ENCODE results near the gene GLT8D1.
"Not testable (repeated sequence)": the region's sequence is repeated elsewhere in the genome, so short reads cannot be mapped to it uniquely, and the experiment has no call there.

The GLT8D1 gene

DNA sequence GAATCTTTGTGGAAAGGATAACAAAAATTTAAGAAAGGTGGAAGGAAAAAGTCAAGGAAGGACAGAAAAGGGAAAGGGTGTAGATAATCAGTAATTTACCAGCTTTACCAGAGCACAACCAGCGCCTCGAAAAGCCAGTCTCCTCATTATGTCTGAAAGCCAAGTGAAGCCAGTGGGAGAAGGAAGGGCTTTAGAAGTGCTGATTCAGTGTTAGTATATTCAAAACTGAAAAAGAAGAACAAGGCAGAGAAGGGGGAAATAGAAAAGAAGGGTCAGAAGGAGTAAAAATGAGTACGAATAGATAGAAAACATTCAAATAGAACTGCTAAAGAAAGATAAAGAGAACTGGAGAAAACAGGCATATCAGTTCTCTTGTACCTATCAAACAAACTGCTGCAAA lies 24.0 kb downstream of the GLT8D1 start:
- no peak for DNase-seq (ENCODE audit: low read depth in 2 of 2)

DNA sequence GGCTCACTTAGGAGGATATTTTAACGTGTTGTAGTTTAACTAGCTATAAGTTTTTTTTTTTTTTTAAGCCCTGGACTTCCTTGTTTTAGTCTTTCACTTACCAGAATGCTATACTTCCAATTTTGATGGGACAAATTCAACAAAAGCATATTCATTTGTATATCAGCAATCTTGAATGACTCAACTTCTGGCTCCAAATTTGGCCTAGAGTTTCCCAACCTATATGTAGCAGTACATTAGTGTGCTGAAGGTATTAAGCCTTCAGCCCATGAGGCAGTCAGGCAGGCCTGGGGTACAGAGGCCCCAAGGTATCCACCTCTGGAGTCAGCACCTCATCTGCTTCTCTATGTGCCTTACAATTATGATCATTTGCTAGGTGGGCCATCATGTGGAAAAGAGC lies 25.8 kb downstream of the GLT8D1 start:
- no peak for DNase-seq (ENCODE audit: low read depth in 2 of 2)

DNA sequence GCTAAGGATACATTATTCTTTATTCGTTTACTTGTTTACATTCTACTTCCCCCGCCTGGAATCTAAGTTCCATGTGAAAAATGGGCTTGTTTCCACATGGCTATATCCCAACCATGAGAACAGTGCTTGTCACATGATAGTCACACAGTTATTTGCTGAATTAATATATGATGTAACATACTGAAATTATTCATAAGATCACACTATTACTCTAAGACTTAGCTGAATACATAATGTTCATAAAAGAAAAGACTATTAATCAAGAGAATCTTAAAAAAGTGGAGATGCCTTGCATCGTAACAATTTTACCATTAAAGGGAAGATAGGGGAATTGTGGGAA lies 26.4 kb downstream of the GLT8D1 start:
- no peak for DNase-seq (ENCODE audit: low read depth in 2 of 2)

DNA sequence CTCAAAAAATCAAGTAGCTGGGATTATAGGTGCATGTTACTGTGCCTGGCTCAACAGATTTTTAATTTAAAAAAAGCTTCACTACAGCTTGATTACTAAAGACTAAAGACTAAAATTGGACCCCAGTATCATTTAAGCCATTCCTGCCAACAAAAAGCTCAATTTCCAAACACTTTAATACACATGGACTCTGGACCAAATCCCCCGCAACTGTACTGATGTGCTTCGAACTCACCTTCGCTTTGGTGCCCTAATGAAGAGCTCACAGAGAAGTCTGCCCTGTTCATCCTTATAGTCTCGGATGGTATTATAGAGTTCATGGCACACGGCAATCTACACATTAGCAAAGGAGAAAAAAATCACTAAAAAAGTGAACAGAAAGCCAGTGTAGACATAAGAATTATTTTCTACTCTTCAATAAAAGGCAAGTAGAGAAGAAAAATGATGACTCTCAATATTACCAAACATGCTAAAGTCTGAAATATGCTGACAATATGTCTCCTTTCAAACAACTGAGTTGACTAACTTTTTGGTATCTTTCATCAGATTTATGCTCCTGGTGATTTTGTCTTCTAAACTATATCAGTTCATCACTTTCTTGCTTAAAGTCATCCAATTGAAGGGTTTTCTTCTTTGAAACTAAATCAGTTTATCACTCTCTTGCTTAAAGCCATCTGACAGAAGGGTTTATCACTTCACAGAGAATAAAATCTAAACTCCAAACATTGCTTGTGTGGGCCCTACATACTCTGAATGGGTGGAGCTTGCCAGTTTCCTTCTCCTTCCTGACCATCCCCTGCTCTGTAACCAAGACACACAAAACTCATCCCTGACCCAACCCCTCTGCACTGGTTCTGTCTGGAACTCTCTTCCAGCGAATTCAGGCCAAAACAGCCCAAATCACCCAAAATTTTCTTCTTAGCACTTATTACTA lies 27.1 kb downstream of the GLT8D1 start:
- no peak for DNase-seq (ENCODE audit: low read depth in 2 of 2)

DNA sequence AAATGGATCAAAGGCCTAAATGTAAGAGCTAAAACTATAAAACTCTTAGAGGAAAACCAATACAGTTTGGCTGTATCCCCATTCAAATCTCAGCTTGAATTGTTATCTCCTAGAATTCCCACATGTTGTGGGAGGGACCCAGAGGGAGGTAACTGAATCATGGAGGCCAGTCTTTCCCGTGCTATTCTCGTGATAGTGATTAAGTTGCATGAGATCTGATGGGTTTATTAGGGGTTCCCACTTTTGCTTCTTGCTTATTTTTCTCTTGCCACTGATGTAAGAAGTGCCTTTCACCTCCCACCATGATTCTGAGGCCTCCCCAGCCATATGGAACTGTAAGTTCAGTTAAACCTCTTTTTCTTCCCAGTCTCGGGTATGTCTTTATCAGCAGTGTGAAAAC lies 29.4 kb downstream of the GLT8D1 start:
- not testable (repeated sequence) for DNase-seq (ENCODE audit: low read depth in 2 of 2)

DNA sequence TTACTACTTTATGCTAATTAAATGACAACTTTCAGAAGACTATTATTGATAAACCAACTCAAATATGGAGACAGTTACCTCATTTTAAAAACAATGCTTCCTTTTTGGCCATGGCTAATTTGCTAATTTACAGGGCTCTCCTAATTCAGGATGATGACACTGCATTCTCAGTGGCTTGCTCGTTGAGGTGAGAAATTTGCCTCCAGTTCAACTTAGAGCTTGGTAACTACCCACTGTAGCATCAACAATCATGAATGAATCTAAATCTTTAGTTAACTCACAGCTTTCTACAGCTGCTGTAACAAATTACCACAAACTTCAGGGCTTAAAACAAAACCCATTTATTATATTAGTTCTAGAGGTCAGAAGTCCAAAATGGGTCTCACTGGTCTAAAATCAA lies 33.9 kb downstream of the GLT8D1 start:
- no peak for DNase-seq (ENCODE audit: low read depth in 2 of 2)

DNA sequence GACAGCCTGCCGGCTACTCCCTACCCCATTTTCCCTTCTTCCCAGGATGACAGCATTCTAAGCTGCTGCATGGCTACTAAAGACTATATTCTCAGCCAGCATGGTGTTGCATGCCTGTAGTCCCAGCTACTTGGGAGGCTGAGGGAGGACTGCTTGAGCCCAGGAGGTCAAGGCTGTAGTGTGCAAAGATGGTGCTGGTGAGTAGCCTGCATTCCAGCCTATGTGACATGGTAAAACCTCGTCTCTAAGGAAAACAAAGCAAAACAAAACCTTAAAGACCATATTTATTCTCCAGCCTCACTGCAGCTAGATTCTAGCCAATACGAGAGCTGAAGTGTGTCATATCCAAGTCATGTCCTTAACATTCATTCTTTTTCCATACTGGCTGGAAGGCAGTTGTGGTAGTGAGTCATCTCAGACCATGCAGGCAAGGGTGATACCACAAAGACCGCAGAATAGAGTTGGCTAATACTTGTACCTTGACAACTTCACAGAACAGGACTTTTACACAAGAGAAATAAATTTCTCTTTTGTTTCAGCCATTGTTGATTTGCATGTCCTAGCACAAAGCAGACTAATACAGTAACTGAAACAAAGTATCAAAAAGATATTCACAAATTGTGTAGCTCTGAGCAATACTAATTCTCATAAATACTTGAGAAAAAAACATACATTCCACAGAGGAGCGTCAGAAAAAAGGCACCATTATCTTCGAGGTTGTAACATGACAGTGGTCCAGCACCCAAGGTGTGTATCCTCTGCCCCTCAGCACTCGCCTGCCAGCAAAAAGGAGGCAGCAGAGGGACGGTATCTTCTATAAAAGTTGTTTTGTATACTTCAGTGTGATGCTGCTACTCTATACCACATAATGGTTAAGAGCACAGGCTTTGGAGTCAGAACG lies 34.7 kb downstream of the GLT8D1 start:
- peak in 1 of 2 experiments; percentile 22 for DNase-seq (ENCODE audit: low read depth in 2 of 2)

DNA sequence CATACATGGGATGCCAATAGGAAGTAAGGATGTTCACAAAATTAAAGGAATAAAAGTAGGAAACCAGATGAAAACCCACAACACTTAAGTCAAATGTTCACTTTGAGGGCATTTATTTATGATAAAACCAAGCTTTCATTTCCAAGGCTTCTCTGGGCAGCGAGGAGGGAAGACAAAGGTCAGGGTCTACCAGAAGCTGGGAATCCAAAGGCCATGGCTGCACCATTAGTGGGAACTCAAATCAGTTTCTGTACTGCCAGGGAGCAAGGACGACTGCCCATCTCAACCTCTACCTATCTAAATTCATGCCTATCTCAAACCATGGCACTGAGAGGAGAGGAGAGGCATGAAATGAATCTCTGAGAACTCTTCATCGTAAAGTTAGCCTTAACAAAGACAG lies 42.5 kb downstream of the GLT8D1 start:
- no peak for DNase-seq (ENCODE audit: low read depth in 2 of 2)

DNA sequence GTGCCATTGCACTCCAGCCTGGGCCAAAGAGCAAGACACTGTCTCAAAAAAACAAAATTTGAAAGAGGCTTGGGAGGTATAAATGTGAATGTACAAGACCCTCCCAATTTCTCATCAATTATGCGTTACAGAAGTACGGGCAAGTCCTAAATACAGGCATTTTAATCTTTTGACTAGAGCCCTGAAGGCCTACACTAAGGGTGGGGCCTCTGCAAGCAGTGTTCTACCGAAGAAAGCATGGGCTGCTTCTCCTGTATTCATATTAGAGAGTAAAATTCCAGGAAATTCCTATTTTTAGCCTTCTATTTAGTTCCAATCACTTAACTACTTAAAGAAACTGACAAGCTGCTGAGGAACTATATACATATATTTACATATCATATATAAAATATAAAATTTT lies 45.5 kb downstream of the GLT8D1 start:
- no peak for DNase-seq (ENCODE audit: low read depth in 2 of 2)

DNA sequence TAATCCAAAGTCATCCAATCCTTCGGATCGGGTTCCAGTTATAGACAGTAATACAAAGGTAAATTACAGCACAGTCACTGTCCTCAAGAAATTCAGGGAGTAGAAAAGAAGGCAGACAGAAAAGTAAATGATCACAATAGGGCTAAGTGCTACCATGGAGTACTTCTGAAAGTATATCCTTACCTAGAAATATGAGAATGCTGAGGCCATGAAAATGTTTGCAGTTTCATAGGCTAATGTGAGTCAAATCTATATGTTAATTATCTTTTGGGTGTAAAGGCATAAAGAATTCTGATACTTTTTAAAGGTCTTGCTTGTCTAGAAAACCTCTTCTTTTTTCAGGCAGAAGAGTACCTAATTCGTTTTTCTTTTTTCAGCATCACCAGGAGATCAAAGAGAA lies 49.7 kb downstream of the GLT8D1 start:
- no peak for DNase-seq (ENCODE audit: low read depth in 2 of 2)

DNA sequence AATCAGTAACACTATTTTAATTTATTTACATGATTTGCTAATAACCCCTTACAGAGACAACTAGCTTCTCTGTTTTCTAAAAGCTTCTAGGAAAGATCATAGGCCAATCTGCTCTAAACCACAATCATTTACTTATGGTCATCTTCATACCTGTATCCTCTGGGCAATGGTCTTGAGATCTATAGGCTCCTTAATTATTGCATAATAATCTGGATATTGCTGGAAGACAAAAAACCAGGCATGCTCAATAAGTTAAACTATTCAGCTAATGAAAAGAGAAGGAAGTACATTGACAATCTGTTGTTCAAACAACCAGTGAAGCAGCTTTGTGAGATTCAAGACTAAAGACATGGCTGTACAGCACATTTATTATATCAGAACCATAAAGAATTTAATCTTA lies 54.0 kb downstream of the GLT8D1 start:
- DNase-seq (ENCODE audit: low read depth in 2 of 2) = no peak

DNA sequence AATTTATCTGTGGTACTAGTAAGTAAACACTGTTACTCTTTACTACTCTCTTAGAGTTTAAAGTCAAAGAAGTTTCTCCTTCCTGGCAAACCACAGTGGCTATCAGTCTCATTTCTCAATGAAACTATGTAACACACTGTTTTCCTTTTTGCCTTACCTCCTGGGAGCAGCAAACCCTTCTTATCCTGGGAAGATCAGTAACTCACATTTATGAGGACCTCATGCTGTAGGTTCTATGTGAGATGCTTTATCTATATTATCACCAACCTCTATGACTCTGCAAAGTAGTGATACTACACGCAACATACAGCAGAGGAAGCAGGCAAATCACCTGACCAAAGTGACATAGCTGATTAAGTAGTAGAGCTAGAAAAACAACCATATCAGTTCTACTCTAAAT lies 55.2 kb downstream of the GLT8D1 start:
- no peak for DNase-seq (ENCODE audit: low read depth in 2 of 2)

DNA sequence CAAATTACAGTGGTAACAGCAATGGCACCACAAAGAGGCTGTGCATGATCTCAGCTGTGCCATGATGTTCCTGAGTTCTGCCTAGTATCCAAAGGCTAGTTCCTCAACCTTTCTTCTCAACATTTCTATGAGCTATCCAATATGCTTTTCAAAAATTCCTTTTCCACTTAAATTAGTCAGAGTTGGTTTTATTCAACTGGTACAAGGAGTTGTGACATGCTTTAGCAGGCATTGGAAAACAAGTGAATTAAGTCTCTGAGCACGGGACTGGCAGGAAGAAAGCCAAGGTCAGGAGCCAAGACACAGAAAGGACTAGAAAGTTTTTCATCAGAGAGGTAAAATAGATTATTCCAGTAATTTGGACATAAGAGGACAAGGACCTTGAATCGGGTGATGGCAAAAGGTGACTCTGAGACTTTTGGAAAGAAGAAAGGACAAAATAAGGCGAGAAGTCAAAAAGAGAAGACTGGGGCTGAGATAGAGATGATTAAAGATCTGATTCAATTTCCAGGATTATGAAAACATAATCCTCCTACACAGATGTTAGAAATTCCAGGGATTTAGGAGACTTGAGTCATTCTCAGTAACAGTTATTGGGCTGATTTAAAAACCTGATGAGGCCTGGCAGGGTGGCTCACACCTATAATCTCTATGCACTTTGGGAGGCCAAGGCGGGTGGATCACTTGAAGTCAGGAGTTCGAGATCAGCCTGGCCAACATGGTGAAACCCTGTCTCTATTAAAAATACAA lies 56.0 kb downstream of the GLT8D1 start:
- DNase-seq (ENCODE audit: low read depth in 2 of 2) = no peak

DNA sequence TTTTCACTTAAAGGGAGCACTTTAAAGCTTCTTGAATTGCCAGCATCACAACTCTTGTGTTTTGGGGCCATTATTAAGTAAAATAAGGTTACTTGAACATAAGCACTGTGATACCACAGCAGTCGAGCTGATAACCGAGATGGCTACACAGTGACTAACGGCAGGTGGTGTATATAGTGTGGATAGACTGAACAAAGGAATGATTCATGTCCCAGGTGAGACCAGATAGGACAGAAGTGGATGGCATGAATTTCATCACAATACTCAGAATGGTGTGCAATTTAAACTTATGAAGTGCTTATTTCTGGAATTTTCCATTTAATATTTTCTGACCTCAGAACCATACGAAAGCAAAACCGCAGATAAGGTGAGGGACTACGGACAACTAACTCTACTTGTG lies 60.0 kb downstream of the GLT8D1 start:
- DNase-seq (ENCODE audit: low read depth in 2 of 2) = no peak

Measured in stimulated activated CD4-positive, alpha-beta T cell treated with anti-CD3 and anti-CD28 coated beads, Interleukin-12 subunit alpha, Interleukin-12 subunit beta, amount 100 ng/mL, for 24 hours (primary cell).